NCI-H128 (cell line): ENCODE measurements around the gene KIF5C.
"Not testable (repeated sequence)": the region's sequence is repeated elsewhere in the genome, so short reads cannot be mapped to it uniquely, and the experiment has no call there.

ENCODE experiments used
- DNase-seq: peaks from one replicate; lab custom pipeline; 2025; ENCODE audit not compliant: unreplicated experiment; lab: John Stamatoyannopoulos, UW

Gene KIF5C

GRCh38 chr2:148874868-148875341 lies at the start of gene KIF5C:
Gene KIF5C, plus strand, starts transcription at chr2:148875227. Its CDS starts 391 bp downstream, at chr2:148875618.
- DNase-seq, result peak; percentile 47

DNA sequence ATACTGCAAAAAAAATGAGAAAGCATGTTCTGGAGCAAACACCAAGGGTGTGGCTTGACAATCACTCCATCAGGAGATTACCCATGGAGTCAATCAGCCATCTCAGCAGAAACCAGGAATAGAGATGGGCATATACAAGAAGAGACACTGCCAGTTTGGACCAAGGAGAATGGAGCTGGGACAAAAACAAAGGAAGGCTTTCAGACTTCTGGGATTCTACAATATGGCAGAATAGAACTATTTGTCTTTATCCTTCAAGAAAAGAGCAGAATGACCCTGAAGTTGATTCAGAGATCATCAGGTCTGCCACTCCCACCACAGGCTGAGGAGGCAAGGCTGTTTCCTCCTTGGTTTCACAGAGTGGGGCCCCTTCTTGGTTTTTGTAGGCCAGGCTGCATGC lies 48.2 kb upstream of the KIF5C start:
- DNase-seq, result no peak

DNA sequence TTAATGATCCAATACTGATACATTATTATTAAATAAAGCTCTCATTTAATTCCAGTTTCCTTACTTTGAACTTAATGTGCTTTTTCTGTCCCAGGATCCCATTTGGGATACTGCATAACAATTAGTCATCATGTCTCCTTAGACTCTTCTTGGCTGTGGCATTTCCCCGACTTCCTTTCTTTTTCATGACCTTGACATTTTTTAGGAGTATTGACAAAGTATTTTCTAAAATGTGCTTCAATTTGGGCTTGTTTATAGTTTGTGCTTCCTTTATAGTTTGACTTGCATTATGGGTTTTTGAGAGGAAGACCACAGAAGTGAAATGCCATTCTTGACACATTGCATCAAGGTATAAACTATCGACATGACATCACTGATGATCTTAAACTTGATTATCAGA lies 46.1 kb upstream of the KIF5C start:
- DNase-seq, result no peak

- no peak for DNase-seq
These were observed 45.4 kb upstream of the KIF5C start for GRCh38 chr2:148829618-148830017.

DNA sequence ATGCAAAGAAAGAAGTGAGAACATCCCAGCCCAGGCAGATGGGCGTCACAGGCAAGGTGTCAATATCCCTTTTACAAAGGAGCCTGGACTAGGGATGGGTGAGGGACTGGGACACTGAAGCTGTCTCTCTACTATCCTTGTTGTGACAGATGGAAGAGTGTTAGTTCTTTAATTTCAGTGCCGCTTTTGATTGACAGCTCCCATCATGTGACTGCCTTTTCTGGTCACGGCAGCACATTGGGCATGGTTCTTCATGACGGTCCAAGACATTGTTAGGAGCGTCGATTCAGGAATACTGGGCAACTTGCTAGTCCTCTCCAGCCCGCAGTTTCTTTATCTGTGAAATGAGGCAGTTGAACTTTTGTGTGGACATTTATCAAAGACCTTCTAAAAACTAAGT lies 42.4 kb upstream of the KIF5C start:
- DNase-seq, result no peak

GRCh38 chr2:148842050-148842449 lies 33.0 kb upstream of the KIF5C start:
- no peak for DNase-seq

DNA sequence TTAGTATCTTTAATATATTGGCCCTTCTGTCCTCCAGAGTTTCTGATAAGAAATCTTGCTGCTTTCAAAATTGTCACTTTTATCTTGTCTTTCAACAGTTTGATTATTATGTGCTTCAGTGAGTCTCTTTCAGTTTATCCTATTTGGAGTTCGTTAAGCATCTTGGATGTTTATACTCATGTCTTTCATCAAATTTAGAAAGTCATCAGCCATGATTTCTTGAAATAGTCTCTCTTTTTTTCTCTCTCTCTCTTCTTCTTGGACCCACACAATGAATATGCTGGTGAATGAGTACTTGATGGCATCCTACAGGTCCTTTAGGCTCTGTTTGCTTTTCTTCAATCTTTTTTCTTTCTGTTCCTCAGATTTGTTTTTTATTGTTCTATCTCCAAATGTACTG lies 26.9 kb upstream of the KIF5C start:
- DNase-seq, result no peak

DNA sequence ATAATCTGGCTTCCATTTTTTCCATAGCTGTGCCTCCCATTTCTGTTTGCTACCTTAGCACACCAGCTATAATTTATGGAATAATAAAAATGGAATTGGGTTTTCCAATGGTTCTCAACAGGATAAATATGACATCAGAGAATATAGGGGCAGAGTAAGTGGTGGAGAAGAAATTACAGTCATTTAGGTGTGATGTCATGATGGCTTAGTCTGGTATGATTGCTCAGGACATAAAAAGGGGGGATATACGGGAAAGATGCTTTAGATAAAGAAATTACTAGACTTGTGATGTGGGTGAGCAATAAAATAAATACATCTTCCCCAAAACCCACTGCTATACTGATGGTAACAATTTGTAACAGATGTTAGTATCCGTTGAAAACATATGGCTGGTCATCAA lies 21.6 kb upstream of the KIF5C start:
- no peak for DNase-seq

DNA sequence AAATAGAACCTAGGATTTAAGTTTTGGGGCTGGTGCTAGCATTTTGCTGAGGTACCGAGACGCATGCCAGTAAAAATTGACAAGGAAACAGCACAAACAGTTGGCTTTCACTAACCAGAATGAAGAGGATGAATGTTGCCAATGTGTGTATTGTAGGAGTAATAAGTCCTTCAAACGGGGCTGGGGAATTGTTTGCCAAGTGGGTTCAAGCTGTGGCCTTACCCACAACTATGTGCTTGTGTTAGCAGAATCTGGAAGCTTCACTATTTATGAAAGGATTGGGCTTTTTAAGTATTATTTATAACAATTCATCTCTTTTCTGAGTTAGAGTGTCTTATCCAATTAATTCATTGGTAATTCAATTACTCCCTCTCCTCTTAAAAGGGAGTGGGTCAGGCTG lies 15.0 kb upstream of the KIF5C start:
- DNase-seq, result no peak

GRCh38 chr2:148861367-148861766 lies 13.7 kb upstream of the KIF5C start:
- no peak for DNase-seq

DNA sequence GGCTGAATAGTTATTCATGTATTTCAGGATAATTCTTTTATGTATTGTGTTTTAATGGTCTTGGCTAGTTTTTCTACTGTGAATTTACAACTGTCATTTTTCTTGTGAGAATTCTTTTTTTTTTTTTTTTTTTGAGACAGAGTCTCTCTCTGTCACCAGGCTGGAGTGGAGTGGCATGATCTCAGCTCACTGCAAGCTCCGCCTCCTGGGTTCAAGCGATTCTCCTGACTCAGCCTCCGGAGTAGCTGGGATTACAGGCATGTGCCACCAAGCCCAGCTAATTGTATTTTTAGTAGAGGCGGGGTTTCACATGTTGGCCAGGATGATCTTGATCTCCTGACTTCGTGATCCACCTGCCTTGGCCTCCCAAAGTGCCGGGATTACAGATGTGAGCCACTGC lies 12.5 kb upstream of the KIF5C start:
- not testable (repeated sequence) for DNase-seq

- DNase-seq, result no peak
These were observed 9.5 kb upstream of the KIF5C start for GRCh38 chr2:148865512-148865911.

DNA sequence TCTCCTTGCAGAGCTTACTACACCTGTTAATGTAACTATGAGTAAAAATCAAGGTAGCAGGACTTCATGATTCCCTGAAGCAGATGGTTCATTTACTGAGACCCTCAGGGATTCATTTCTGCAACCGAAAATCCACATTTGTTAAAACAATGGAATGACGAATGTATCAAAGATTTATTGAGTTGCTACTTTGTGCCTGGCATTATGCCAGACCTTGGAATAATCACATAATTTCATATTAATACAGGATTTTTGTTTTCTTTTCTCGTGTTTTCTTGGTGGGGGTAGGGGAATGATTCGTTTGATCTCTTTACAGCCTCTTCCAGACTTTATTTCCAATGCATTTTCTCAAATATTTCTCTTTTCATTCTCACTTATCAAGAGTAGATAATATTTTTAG lies 8.9 kb upstream of the KIF5C start:
- DNase-seq, result no peak

DNA sequence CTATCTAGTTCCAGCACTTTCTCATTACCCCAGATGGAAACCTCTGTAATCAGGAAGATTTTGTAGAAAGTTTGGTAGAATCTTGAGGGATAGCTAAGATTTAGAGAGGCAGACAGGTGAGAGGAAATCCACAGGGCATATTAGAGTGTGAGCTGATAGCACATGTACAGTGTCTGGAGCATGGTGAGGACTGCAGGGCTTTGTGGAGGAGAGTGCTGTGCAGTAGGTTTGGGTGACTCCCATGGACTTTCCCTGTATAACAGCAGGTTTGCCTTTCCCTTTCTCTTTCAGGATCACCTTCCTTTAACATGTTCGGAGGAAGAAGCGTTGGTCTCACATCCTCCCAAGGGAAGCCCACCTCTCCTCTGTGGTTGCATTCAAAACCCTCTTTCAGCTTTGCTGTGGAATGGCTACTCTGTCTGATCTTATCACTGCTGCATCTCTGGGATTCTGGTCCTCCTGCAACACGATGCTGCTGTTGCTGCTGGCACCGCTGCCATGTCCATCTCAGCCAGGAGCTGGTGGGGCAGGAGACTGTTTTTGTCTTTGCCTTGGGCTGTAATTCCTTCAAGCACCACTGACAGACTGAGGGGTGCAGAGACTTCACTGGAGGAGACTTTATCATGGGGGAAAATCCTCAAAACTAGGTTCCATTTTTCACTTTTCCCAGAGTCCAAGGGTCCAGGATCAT lies 7.8 kb upstream of the KIF5C start:
- DNase-seq, result no peak

DNA sequence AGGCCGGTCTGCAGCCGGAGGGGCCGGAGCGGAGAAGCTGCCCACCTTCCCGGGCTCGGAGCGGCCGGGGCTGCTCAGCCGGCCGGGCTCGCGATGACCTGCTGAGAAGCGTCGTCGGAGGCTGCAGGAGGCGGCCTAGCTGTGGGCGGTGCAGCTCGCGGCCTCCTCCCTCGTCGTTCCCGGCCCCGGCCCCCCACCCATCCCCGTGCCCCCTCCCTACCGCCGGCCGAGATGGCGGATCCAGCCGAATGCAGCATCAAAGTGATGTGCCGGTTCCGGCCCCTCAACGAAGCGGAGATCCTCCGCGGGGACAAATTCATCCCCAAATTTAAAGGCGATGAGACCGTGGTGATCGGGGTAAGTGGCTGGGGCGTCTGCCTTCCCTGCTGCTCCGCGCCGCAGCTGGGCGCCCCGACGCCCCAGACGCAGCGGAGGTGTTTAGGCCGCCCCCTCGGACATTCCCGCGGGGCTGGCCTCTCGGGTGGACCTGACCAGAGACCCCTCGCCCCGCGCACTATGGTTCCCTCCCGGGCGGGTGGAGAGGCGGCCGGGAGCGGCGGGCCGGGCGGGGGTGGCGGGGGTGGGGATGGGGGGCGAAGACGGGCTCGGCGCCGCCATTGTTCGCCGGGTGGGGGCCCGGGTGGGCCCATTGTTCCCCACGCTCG lies 492 bp downstream of the KIF5C start:
- no peak for DNase-seq

- DNase-seq, result no peak
These were observed 1.2 kb downstream of the KIF5C start for GRCh38 chr2:148876202-148876594.

- peak; percentile 64 for DNase-seq
These were observed 1.8 kb downstream of the KIF5C start for GRCh38 chr2:148876595-148877402.

DNA sequence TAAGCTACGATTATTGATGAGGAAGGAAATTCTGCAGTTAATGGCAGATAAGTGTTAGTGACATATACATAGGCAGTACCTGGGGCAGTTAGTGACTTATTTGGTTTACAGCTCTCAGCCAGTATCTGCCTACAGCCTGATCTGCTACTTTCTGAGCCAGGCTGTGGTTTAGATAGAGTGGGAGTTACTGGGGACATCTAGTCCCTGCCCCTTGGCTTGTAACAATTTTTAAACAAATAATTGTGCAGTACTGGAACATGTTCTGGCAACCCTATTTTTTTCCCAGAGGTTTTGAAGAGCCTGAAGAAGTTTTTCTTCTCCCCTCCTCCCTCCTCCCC lies 2.3 kb downstream of the KIF5C start:
- DNase-seq, result no peak

DNA sequence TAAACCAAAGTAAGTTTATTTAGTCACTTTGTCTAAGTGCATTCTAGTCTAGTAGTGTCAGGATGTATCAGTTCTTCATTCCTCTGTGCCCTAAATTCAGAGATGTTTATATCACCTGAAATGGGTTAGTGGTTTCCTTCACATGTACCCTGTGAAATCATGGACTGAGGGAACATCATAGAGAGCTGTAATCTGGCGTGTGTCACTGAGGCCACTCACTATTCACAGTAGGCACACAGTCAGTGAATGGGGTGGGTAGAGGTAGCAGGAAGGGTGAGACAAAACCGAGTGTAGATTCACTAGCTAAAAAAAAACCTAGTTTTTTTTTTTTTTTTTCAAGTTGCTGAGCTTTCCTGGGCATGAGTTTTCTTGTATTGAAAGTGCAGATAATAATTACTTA lies 5.6 kb downstream of the KIF5C start:
- DNase-seq, result no peak

DNA sequence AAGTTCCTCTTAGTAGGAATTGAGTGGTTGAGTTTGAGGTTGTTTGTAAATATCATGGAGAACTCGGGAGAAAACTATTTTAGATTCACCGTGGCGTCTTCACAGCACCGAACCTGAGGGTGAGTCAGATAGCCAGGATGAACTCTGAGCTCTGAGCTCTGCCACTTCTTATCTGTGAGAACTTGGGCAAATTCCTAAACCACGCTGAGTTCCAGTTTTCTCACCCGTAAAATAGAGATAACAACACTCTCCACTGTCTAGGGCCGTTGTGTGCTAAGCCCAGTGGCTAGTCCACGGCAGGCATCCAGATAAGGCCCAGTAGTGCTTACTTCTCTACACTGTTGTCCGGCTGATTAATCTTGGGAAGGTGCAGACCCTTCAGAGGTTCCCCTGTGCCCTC lies 7.0 kb downstream of the KIF5C start:
- no peak for DNase-seq

GRCh38 chr2:148885209-148885608 lies 10.2 kb downstream of the KIF5C start:
- no peak for DNase-seq

DNA sequence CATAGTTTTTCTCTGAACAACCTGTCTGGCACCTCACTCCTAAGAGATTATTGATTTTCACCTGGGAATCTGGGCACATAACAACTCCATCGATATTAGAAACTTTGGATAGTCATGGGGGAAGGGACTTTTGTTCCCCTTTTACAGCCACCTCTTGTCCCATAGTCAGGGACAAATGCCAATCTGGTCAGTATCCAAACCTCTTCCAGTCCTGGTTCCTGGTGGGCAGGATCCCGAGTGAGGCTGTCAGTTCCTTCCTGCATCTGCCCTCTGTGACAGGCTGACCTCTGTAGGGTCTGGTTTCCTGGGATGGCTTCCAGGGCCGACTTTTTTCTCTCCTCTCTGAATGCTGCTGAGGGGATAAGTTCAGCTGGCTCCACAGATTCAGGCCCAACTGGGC lies 11.0 kb downstream of the KIF5C start:
- no peak for DNase-seq
